Stimulated activated CD4-positive, alpha-beta T cell treated with anti-CD3 and anti-CD28 coated beads, Interleukin-4, amount 100 ng/mL, for 24 hours (primary cell): ENCODE measurements around the gene LCN10.

Experiments used
- DNase-seq: peaks from one replicate; pipeline ENCODE4 v3.0.0-alpha.2; 2020

The LCN10 gene

DNA sequence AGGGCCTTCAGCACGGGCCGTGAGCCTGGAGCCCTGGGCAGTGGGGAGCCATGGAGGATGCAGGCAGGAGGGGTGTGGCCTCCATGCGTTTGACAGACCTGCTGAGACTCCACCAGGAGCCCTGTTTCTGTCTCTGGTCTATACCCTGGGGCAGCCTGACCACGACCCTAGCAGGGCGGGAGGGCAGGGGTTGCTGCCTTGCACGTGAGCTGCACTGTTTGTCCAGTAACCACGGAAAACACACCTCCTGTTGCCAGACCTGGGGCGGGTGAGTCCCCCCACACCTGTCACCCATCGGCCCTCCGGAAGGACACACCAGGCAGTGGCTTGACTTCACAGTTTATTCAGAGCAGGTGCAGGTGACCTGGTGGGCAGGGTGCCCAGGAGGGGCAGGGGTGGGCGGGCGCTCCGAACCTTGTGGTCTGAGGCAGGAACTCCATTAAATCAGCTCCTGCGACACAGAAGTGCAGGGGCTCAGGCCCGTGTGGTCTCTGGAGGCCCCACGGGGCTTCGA is 11.4 kb upstream of the LCN10 start:
- no peak for DNase-seq

GRCh38 chr9:136753371-136754058 is 10.8 kb upstream of the LCN10 start:
- DNase-seq: no peak

GRCh38 chr9:136751814-136752213 is 9.1 kb upstream of the LCN10 start:
- DNase-seq: no peak

- DNase-seq: no peak
Measured at GRCh38 chr9:136751244-136751643, 8.5 kb upstream of the LCN10 start.

DNA sequence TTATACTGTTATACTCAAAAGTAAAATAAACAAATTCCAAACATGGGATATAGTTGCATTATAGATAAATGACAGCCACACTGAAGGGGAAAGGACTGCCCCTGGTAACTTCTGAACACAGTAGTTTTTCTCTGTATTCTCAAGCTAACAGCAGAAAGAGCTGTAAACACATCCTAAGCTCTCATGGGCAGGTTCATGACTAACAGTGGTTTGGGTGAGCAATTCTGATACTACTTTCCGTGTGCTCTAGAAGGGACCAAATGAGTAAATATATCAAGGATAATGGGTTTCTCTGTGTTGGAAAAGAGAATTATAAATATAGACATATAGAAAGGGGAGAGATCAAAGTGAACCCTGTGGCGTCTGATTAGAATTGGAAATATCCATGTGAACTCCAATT is 7.8 kb upstream of the LCN10 start:
- no peak for DNase-seq

DNA sequence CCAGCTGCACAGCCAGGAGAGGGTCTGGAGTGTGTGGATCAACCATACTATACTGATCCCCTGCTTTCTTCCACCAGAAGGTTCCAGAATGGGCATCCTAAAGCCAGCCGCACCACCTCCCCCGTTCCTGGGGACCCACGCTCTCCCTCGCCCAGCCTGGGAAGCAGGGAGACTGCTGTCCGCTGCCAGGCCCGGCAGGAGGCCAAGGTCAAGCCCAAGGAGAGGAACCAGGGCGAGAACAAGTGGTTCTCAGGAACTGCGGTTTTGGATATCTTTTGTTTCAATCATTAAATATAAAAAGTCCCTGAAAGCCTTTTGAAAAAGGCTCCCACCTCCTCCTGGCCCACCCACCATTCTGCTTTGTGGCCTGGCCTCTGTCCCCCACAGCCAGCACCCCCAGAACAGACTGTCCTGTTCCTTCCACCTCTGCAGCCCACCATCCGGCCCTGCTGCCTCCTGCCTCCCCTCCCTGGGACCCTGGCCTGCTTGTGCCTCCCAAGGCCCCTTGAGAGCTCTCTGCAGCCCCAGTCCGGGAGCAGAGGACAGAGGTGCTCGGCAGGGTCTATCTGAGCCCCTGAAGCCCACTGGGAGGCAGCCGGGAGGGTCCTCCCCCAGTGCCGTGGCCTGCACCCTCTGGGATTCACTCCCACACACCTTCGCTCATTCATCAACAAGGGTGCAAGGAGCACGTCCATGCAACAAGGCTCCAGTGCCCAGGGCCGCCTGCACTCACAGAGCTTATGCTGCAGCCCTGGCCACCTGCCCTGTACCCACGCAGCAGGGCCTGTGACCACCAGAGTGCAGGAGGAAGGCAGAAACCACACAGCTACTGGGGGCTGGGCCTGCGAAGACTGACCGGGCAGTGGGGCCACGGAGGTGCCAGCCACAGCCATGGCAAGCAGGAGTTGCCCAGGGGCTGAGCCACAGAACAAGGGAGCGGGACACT is 6.2 kb upstream of the LCN10 start:
- DNase-seq: no peak

- no peak for DNase-seq
Measured at GRCh38 chr9:136748201-136748600, 5.5 kb upstream of the LCN10 start, which contains the start of gene LCN6. TSS of gene LCN6 (minus strand) at chr9:136748525. CDS start at chr9:136748483, 42 bp downstream.

- no peak for DNase-seq
Measured at GRCh38 chr9:136747161-136748060, 4.7 kb upstream of the LCN10 start.

DNA sequence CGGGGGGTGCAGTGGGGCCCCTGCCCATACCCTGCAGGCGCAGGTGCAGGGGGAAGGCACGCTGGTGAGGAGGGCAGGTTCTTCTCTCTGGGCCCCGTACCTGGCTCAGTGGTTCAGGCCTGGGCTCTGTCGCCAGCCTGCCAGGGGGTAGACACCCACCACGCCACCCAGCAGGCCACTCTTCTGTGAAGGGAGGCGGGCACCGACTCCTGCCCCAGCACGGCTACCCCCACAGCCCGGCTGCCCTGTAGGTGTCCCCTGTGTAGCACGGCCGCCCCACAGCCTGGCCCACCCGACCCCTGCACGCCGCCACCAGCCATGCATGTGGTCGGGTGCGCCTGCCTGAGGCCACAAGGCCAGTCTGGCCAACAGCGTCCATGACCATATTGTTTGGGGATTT is 3.9 kb upstream of the LCN10 start:
- no peak for DNase-seq

DNA sequence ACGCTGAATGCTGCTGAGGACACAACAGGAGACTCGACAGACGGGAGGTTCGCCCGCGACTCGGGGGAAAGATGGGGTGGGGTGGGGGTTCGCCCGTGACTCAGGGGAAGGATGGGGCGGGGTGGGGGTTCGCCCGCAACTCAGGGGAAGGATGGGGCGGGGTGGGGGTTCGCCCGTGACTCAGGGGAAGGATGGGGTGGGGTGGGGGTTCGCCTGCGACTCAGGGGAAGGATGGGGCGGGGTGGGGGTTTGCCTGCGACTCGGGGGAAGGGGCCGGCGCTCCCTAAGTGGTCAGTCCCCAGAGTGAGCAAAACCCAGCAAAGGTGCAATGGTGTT is 3.4 kb upstream of the LCN10 start:
- DNase-seq: no peak

DNA sequence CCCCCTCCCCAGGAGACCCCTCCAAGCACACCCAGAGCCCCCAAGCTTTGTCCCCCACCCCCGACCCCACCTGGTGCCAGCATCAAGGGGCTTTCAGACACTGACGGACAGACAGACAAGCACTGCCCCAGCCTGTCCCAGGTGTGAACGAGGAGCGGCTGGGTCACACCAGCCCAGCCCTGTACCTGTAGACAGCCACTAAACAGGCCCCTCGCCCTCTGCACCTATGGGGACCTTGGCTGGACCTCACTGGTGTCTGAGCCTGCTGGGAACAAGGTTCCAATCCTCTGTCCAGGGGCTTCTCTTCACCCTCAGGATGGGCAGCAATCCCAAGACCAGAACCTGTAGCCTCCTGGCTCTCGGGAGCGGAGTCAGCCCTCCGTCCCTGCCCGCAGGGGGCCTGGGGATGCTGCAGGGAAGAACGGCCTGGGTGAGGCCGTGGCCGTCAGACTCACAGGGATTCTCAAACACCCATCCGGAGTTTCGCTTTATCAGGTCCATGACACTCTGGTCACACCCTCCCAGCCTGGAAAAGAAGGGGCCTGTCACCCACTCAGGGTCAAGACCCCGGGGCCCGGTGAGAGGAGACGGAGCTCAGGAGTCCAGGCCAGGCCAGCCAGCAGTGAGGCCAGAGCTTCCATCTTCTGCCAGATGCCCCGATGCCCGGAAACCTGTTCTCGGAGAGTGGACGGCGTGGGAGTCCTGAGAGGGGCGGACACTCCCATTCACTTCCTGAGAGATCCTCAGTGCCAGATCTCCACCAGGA is 2.8 kb upstream of the LCN10 start:
- DNase-seq: no peak

GRCh38 chr9:136744773-136745172 is 2.0 kb upstream of the LCN10 start:
- no peak for DNase-seq

- DNase-seq: no peak
Measured at GRCh38 chr9:136743639-136744211, 985 bp upstream of the LCN10 start.

- DNase-seq: peak; percentile 35
Measured at GRCh38 chr9:136741883-136742571, 713 bp downstream of the LCN10 start.

DNA sequence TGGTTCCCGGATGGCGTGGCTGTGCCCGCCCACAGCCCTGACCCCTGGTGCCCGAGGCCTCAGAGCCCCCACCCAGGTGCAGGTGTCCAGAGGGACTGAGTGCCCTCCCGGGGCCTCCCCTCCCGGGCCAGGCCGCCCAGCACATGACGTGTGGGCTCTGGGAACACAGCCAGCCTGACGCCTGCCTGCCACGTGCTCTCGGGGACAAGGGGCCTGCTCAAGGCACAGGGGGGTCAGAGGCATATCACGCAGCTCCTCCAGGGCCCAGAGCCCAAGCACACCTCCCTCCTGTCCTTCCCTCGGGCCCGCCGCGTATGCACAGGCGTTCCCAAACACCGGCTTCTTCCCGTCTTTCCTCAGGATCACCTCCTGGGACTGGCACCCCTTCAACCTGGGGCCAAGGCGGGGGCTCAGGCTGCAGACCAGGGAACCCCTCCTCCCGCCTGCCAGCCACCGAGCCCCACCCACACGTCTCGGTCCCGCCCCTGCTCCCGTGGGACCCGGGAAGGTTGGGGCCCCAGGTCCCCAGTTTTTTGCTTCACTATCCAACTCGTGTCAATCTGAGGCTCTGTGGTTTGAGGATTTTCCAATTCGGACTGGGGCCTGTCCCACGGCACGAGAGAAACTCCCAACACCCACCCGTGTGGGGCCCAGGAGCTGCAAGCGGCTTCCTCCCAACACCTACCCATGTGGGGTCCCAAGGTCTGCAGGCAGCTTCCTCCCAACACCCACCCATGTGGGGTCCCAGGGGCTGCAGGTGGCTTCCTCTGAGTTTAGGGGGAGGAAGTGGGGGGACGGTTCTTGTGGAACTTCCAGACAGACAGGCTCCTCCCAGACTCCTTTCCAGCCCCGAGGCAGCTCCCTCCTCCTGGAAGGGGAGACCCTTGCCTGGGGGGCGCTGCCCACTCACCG is 1.5 kb downstream of the LCN10 start:
- no peak for DNase-seq

- no peak for DNase-seq
Measured at GRCh38 chr9:136740491-136740890, 2.2 kb downstream of the LCN10 start.

- DNase-seq: no peak
Measured at GRCh38 chr9:136740069-136740468, 2.7 kb downstream of the LCN10 start.

GRCh38 chr9:136739509-136739908 is 3.2 kb downstream of the LCN10 start:
- DNase-seq: no peak

DNA sequence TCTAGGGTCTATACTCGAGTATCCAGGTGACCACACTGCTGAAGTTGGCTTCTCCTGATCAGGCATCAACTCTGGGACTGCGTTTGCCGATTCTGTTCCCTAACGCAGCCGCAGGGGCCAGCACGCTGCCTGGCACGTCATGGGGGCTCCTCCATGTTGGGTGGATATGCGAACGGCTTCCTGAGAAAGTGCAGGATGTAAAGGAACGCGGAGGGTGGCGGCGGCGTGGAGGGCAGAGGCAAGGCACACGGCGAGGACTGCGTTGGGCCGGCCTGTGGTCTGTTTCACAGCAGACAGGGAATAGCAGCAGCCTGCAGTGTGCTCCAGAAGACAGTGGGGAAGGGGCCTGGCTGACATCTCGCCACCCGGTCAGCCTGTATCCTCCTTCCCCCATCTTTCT is 3.8 kb downstream of the LCN10 start:
- no peak for DNase-seq
